ENCODE measurements around the gene ABCC12.

ABCC12 gene

GRCh38 chr16:48106446-48106845, 49.3 kb downstream of the ABCC12 start:
- DNase-seq (ENCODE audit: extremely low read depth in 1 of 2, low read depth in 1 of 2) = no peak

Data from stimulated activated CD8-positive, alpha-beta memory T cell treated with anti-CD3 and anti-CD28 coated beads, Interleukin-7, amount 100 ng/mL, for 48 hours (primary cell).